ENCODE results near the gene SETBP1.

Gene SETBP1

DNA sequence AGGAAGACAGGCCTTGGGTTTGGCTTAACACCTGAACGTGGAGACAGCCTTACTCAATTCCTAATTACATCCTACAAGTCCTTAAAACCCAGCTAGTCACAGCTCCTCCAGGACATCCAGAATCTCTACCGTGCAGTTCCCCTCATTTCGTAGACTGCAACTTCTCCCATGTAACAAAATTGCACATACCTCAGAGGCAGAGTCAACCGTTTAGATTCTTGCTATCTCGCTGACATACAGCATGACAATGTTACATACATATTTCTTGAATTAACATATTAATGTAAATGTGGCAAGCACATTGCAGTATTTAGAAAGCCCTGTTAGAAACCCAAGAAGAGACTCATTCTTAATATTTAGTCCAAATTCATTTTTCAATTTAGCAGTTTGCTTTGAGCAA, 358.7 kb downstream of the SETBP1 start (continued):
- TF ChIP-seq, protein P1, sequence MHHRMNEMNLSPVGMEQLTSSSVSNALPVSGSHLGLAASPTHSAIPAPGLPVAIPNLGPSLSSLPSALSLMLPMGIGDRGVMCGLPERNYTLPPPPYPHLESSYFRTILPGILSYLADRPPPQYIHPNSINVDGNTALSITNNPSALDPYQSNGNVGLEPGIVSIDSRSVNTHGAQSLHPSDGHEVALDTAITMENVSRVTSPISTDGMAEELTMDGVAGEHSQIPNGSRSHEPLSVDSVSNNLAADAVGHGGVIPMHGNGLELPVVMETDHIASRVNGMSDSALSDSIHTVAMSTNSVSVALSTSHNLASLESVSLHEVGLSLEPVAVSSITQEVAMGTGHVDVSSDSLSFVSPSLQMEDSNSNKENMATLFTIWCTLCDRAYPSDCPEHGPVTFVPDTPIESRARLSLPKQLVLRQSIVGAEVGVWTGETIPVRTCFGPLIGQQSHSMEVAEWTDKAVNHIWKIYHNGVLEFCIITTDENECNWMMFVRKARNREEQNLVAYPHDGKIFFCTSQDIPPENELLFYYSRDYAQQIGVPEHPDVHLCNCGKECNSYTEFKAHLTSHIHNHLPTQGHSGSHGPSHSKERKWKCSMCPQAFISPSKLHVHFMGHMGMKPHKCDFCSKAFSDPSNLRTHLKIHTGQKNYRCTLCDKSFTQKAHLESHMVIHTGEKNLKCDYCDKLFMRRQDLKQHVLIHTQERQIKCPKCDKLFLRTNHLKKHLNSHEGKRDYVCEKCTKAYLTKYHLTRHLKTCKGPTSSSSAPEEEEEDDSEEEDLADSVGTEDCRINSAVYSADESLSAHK (tag by site-specific recombination; IDR thresholded peaks at IDR 0.05), result no peak
- TF ChIP-seq ZNF596 (tag by site-specific recombination; IDR thresholded peaks at IDR 0.05) (no peak), SP2 (tag by site-specific recombination; IDR thresholded peaks at IDR 0.05) (no peak), ZNF366 (tag by site-specific recombination; conservative IDR thresholded peaks at IDR 0.05) (no peak), TRIM28 (IDR thresholded peaks at IDR 0.05; ENCODE audit: borderline replicate concordance, low read length) (no peak), KLF10 (tag by site-specific recombination; IDR thresholded peaks at IDR 0.05) (no peak), ZNF133 (tag by site-specific recombination; IDR thresholded peaks at IDR 0.05) (no peak), ZNF354C (tag by site-specific recombination; IDR thresholded peaks at IDR 0.05; ENCODE audit: borderline replicate concordance, low read depth) (no peak), ZNF112 (tag by site-specific recombination; IDR thresholded peaks at IDR 0.05) (no peak), ZNF394 (tag by site-specific recombination; IDR thresholded peaks at IDR 0.05; ENCODE audit: borderline replicate concordance) (no peak)
- TF ChIP-seq, protein P2, sequence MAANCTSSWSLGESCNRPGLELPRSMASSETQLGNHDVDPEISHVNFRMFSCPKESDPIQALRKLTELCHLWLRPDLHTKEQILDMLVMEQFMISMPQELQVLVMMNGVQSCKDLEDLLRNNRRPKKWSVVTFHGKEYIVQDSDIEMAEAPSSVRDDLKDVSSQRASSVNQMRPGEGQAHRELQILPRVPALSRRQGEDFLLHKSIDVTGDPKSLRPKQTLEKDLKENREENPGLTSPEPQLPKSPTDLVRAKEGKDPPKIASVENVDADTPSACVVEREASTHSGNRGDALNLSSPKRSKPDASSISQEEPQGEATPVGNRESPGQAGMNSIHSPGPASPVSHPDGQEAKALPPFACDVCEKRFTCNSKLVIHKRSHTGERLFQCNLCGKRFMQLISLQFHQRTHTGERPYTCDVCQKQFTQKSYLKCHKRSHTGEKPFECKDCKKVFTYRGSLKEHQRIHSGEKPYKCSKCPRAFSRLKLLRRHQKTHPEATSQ (tag by site-specific recombination; IDR thresholded peaks at IDR 0.05), result no peak
- TF ChIP-seq, protein P3, sequence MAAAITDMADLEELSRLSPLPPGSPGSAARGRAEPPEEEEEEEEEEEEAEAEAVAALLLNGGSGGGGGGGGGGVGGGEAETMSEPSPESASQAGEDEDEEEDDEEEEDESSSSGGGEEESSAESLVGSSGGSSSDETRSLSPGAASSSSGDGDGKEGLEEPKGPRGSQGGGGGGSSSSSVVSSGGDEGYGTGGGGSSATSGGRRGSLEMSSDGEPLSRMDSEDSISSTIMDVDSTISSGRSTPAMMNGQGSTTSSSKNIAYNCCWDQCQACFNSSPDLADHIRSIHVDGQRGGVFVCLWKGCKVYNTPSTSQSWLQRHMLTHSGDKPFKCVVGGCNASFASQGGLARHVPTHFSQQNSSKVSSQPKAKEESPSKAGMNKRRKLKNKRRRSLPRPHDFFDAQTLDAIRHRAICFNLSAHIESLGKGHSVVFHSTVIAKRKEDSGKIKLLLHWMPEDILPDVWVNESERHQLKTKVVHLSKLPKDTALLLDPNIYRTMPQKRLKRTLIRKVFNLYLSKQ (tag by site-specific recombination; IDR thresholded peaks at IDR 0.05; ENCODE audit: borderline replicate concordance), result no peak

DNA sequence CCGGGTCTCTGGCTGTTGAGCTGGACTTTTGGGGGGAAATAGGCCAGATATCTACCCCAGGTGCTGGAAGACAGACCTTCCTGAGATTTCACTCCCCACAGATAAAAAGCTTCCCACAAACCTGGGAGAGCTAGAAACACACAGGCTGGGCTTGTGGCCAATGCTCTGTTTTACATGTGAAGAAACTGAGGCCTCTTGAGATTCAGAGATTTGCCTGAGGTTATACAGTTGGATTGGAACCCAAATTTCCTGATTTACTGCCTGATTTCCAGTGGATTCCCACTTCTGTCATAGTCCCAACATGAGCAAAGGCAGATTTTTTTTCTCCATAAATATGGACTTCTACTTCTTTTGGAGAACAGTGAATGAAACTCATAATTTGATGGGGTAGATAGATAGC, 360.2 kb downstream of the SETBP1 start:
- no peaks in the 10 kb centered on the region for H3K36me3 ChIP-seq (ENCODE audit: control insufficient read depth in 2 of 2, insufficient read depth in 1 of 2, low read length in 2 of 2)
- no peak overlapping the region for H3K27ac ChIP-seq (ENCODE audit: extremely low read depth, low read depth, low read length)
- POLR2A ChIA-PET, result no interaction called here
- no peaks in the 10 kb centered on the region for H3K4me1 ChIP-seq (ENCODE audit: control insufficient read depth, insufficient read depth, low read length)
- H3K9me3 ChIP-seq (ENCODE audit: control insufficient read depth, insufficient read depth, low read depth, low read length), result no peaks in the 10 kb centered on the region
- no peak overlapping the region for H3K4me3 ChIP-seq (ENCODE audit: low read depth, low read length)
- CTCF ChIA-PET, result no interaction called here
- no peak for TF ChIP-seq ZNF521 (tag by site-specific recombination; IDR thresholded peaks at IDR 0.05)
- TF ChIP-seq ZNF302 (tag by site-specific recombination; IDR thresholded peaks at IDR 0.05; ENCODE audit: low read depth), result no peak
- no peak for TF ChIP-seq BCL11B (tag by site-specific recombination; IDR thresholded peaks at IDR 0.05; ENCODE audit: low read depth)
- no peak for TF ChIP-seq RBAK (tag by site-specific recombination; IDR thresholded peaks at IDR 0.05)
- TF ChIP-seq ZNF274 (IDR thresholded peaks at IDR 0.05; ENCODE audit: low read length), result no peak
- no peak for TF ChIP-seq ZNF274 (tag by site-specific recombination; IDR thresholded peaks at IDR 0.05; ENCODE audit: borderline replicate concordance)
- TF ChIP-seq ZBTB17 (tag by site-specific recombination; IDR thresholded peaks at IDR 0.05), result no peak

DNA sequence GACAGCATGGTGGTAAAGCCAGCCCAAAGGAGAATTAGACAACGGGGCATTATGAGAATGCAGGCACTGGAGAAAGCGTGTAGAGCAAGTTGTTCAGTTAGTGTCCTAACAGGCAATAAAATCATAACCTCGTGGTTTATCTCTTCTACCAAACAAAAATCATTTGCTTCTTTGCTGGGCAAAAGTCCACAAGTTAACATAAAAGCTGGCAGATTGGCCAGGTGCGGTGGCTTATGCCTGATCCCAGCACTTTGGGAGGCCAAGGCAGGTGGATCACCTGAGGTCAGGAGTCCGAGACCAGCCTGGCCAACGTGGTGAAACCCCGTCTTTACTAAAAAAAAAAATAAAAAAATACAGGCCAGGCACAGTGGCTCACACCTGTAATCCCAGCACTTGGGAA, 364.1 kb downstream of the SETBP1 start:
- Histone ChIP-seq H3K27ac (ENCODE audit: extremely low read depth, low read depth, low read length) (no peak overlapping the region), H3K4me1 (ENCODE audit: control insufficient read depth, insufficient read depth, low read length) (peaks cover 1% of the 10 kb centered on the region), H3K9me3 (ENCODE audit: control insufficient read depth, insufficient read depth, low read depth, low read length) (no peaks in the 10 kb centered on the region), H3K36me3 (ENCODE audit: control insufficient read depth in 2 of 2, insufficient read depth in 1 of 2, low read length in 2 of 2) (no peaks in the 10 kb centered on the region), H3K4me3 (ENCODE audit: low read depth, low read length) (no peak overlapping the region)
- POLR2A ChIA-PET, result no interaction called here
- CTCF ChIA-PET, result interaction anchor here (0.6 to 0.7 kb wide), 2 partner anchors 9 to 26 kb away, joined by 3 to 4 read pairs; no protein-coding TSS in a partner anchor
- TF ChIP-seq ZNF548 (tag by site-specific recombination; IDR thresholded peaks at IDR 0.05), result no peak
- TF ChIP-seq, protein P4, sequence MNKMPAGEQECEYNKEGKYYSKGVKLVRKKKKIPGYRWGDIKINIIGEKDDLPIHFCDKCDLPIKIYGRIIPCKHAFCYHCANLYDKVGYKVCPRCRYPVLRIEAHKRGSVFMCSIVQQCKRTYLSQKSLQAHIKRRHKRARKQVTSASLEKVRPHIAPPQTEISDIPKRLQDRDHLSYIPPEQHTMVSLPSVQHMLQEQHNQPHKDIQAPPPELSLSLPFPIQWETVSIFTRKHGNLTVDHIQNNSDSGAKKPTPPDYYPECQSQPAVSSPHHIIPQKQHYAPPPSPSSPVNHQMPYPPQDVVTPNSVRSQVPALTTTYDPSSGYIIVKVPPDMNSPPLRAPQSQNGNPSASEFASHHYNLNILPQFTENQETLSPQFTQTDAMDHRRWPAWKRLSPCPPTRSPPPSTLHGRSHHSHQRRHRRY (tag by site-specific recombination; IDR thresholded peaks at IDR 0.05), result no peak
- TF ChIP-seq ZNF155 (tag by site-specific recombination; IDR thresholded peaks at IDR 0.05), result no peak
- TF ChIP-seq, protein P2 (tag by site-specific recombination; IDR thresholded peaks at IDR 0.05), result no peak
- TF ChIP-seq KLF1 (tag by site-specific recombination; IDR thresholded peaks at IDR 0.05), result no peak
- TF ChIP-seq ZNF16 (tag by site-specific recombination; IDR thresholded peaks at IDR 0.05; ENCODE audit: low read depth), result no peak
- TF ChIP-seq ZNF311 (tag by site-specific recombination; IDR thresholded peaks at IDR 0.05; ENCODE audit: borderline replicate concordance), result no peak
- no peak for TF ChIP-seq ZNF658 (tag by site-specific recombination; IDR thresholded peaks at IDR 0.05)
- no peak for TF ChIP-seq TRIM28 (IDR thresholded peaks at IDR 0.05; ENCODE audit: borderline replicate concordance, low read length)
- TF ChIP-seq ZNF366 (tag by site-specific recombination; conservative IDR thresholded peaks at IDR 0.05), result no peak
- TF ChIP-seq GFI1B (tag by site-specific recombination; IDR thresholded peaks at IDR 0.05), result no peak
- TF ChIP-seq ZNF146 (tag by site-specific recombination; IDR thresholded peaks at IDR 0.05), result no peak
